ENCODE data around the gene DDB1. TPM values are rescaled to one million over a fixed set of nuclear protein-coding genes. Genes with fewer than 3 reads are reported as not detected.

DDB1 gene
- total and polyA plus RNA-seq, 2 of the 4 experiments (the other 2 are of a cell fraction): 221 to 412 TPM

DNA sequence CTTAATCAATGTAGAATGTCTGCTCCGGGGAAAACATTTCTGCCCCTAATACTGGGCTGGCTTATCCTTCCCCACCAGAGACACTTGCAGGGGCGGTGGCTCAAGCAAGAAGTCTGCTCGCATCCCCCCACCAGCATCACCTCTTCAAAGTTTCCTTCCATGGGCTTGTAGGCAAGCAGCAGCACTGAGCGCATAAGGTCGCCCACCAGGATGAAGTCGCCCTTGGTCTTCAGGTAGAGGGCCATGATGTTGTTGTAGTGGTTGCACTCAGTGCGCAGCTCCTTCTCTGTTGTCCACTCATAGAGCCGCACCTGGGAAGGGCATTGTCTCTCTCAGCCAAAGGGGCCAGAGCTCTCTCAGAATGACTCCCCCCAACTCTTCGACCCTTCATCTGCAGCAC, 29.2 kb downstream of the DDB1 start:
- no peak overlapping the region for H3K9ac ChIP-seq (ENCODE audit: low read depth, low read length)
- H3K4ac ChIP-seq (ENCODE audit: low read depth, low read length): no peak overlapping the region
- H2AK9ac ChIP-seq (replicated peaks; ENCODE audit: low read depth, low read length, poor library complexity): no peak overlapping the region
- no peaks in the 10 kb centered on the region for H3K9me3 ChIP-seq (ENCODE audit: control insufficient read depth, insufficient read depth, low read length)
- ATAC-seq (ENCODE audit: low read depth) (no peak), DNase-seq (no peak)
- POLR2A ChIA-PET (ENCODE audit: unreplicated experiment): no interaction called here
- no peaks in the 10 kb centered on the region; the same call in 1 of the 2 replicates for H3K4me1 ChIP-seq (ENCODE audit: control insufficient read depth, insufficient read depth, low read length)
- no peak overlapping the region for H3K14ac ChIP-seq (replicated peaks; ENCODE audit: low read depth, low read length)
- no peak overlapping the region for H2AK5ac ChIP-seq (ENCODE audit: low read depth, low read length)
- no peak overlapping the region for H3K4me2 ChIP-seq (ENCODE audit: low read depth, low read length)
- intact Hi-C loops (cut with micrococcal nuclease) (no loop called here), in situ Hi-C loops (cut with MboI; ENCODE audit: low sequenced_read_pairs) (loop anchor here (25.0 kb wide), 1 partner anchor 1691 kb away; the partner anchor contains the start of gene OSBP), dilution Hi-C loops (cut with HindIII; ENCODE audit: low sequenced_read_pairs, unreplicated experiment) (no loop called here)
- TF ChIP-seq MAFK (IDR thresholded peaks at IDR 0.05; ENCODE audit: low read depth, low read length) (no peak), RFX5 (IDR thresholded peaks at IDR 0.05; ENCODE audit: low read depth, low read length) (no peak), BHLHE40 (IDR thresholded peaks at IDR 0.05; ENCODE audit: low read depth, low read length) (no peak), RCOR1 (IDR thresholded peaks at IDR 0.05; ENCODE audit: insufficient replicate concordance, low read length) (no peak), SMC3 (IDR thresholded peaks at IDR 0.05; ENCODE audit: low read depth, low read length) (no peak), POLR2A (IDR thresholded peaks at IDR 0.05; ENCODE audit: low read depth, low read length) (no peak), CHD1 (IDR thresholded peaks at IDR 0.05; ENCODE audit: low read depth, low read length) (no peak), CEBPB (IDR thresholded peaks at IDR 0.05; ENCODE audit: low read depth, low read length) (no peak), MXI1 (IDR thresholded peaks at IDR 0.05; ENCODE audit: borderline replicate concordance, low read depth, low read length) (no peak), FOS (IDR thresholded peaks at IDR 0.05; ENCODE audit: low read depth, low read length) (no peak)
- TF ChIP-seq, protein P1, sequence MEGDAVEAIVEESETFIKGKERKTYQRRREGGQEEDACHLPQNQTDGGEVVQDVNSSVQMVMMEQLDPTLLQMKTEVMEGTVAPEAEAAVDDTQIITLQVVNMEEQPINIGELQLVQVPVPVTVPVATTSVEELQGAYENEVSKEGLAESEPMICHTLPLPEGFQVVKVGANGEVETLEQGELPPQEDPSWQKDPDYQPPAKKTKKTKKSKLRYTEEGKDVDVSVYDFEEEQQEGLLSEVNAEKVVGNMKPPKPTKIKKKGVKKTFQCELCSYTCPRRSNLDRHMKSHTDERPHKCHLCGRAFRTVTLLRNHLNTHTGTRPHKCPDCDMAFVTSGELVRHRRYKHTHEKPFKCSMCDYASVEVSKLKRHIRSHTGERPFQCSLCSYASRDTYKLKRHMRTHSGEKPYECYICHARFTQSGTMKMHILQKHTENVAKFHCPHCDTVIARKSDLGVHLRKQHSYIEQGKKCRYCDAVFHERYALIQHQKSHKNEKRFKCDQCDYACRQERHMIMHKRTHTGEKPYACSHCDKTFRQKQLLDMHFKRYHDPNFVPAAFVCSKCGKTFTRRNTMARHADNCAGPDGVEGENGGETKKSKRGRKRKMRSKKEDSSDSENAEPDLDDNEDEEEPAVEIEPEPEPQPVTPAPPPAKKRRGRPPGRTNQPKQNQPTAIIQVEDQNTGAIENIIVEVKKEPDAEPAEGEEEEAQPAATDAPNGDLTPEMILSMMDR (conservative IDR thresholded peaks at IDR 0.05; ENCODE audit: low read depth, low read length): no peak
- TF ChIP-seq, protein P2, sequence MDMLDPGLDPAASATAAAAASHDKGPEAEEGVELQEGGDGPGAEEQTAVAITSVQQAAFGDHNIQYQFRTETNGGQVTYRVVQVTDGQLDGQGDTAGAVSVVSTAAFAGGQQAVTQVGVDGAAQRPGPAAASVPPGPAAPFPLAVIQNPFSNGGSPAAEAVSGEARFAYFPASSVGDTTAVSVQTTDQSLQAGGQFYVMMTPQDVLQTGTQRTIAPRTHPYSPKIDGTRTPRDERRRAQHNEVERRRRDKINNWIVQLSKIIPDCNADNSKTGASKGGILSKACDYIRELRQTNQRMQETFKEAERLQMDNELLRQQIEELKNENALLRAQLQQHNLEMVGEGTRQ (IDR thresholded peaks at IDR 0.05; ENCODE audit: low read depth, low read length): no peak
- TF ChIP-seq, protein P3, sequence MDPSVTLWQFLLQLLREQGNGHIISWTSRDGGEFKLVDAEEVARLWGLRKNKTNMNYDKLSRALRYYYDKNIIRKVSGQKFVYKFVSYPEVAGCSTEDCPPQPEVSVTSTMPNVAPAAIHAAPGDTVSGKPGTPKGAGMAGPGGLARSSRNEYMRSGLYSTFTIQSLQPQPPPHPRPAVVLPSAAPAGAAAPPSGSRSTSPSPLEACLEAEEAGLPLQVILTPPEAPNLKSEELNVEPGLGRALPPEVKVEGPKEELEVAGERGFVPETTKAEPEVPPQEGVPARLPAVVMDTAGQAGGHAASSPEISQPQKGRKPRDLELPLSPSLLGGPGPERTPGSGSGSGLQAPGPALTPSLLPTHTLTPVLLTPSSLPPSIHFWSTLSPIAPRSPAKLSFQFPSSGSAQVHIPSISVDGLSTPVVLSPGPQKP (IDR thresholded peaks at IDR 0.05; ENCODE audit: borderline replicate concordance, low read depth, low read length): no peak
- no peak overlapping the region for H4K5ac ChIP-seq (ENCODE audit: low read depth, low read length)
- H3K36me3 ChIP-seq (ENCODE audit: control insufficient read depth, insufficient read depth, low read length): peaks cover 80% of the 10 kb centered on the region
- no peak overlapping the region for H2BK15ac ChIP-seq (ENCODE audit: low read depth, low read length)
- H2BK120ac ChIP-seq (ENCODE audit: low read depth, low read length): no peak overlapping the region
- peaks cover 17 to 40% of the 10 kb centered on the region in 2 experiments for H3K79me1 ChIP-seq (ENCODE audit: low read depth in 1 of 2, low read length in 2 of 2)
- H2AFZ ChIP-seq (replicated peaks; ENCODE audit: low read length, poor library complexity): no peak overlapping the region
- H3K23ac ChIP-seq (ENCODE audit: low read depth, low read length): no peak overlapping the region
- H2BK20ac ChIP-seq (ENCODE audit: low read depth, low read length): no peak overlapping the region
- no peak overlapping the region for H3K56ac ChIP-seq (ENCODE audit: extremely low read depth, insufficient read depth, low read length)
- no peaks in the 10 kb centered on the region for H3K27me3 ChIP-seq (ENCODE audit: control insufficient read depth, insufficient read depth, low read length)
- BruUV-seq (replicated peaks): no TSS peak
- no peak overlapping the region for H3K4me3 ChIP-seq (ENCODE audit: insufficient read depth, low read depth, low read length)
- H3K27ac ChIP-seq (ENCODE audit: insufficient read depth, low read length): no peak overlapping the region
- H4K20me1 ChIP-seq (ENCODE audit: insufficient read depth, low read length): peaks cover 19% of the 10 kb centered on the region
- H3K18ac ChIP-seq (ENCODE audit: low read depth, low read length): no peak overlapping the region
- H4K8ac ChIP-seq (ENCODE audit: low read depth in 2 of 2, low read length in 2 of 2): no peak overlapping the region
- no peak overlapping the region for H4K91ac ChIP-seq (ENCODE audit: insufficient read depth, low read depth, low read length)
- no CpG with 5 or more reads among the region's 9 CpGs for WGBS, 2 experiments (ENCODE audit: extremely low coverage in 2 of 2, insufficient read length in 1 of 2)
- CTCF ChIA-PET: interaction anchor here (0.6 kb wide), 1 partner anchor 25 kb away, joined by 3 read pairs; no protein-coding TSS in a partner anchor
- H2BK5ac ChIP-seq (ENCODE audit: low read depth, low read length, poor library complexity, severe bottlenecking): no peak overlapping the region
- H3K9me1 ChIP-seq (ENCODE audit: insufficient read depth, low read length): peaks cover 12% of the 10 kb centered on the region; the same call in 1 of the 2 replicates
